GM18861 (cell line): ENCODE data around the gene AIMP2.
"Not testable (repeated sequence)": the region's sequence is repeated elsewhere in the genome, so short reads cannot be mapped to it uniquely, and the experiment has no call there.

ENCODE experiments used
- ATAC-seq: cut with Tn5 transposase; IDR thresholded peaks from one replicate; pipeline ENCODE4 v1.9.1; 2021; ENCODE audit not compliant: unreplicated experiment

AIMP2 gene

GRCh38 chr7:6008668-6009611, at the start of gene AIMP2, which contains the start of gene PMS2:
TSS of gene AIMP2 (plus strand) at chr7:6009272. CDS start at chr7:6009364, 92 bp downstream.
TSS of gene PMS2 (minus strand) at chr7:6009049. CDS start at chr7:6009019, 30 bp downstream.
- peak; percentile 84 for ATAC-seq

DNA sequence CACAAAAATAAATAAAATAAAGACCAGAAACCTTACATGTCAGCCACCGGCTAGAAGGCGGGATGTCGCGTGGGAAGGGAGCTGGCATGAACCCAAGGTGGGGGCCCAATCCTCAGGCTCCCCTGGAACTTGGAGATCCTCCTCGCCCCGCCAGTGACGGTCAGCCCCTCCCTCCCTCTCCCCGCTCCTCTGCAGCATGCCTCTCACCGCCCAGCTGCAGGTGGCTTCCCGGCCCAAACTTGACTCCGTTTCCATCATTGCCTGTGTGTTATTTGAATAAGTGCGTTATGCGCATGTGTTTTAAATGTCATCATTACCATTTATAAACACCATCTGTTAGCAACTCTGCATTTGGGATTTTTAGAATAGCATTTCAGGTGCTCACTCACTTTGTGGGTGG, 45.9 kb upstream of the AIMP2 start:
- not testable (repeated sequence) for ATAC-seq

- not testable (repeated sequence) for ATAC-seq
These were observed 45.3 kb upstream of the AIMP2 start for GRCh38 chr7:5963810-5964209.

GRCh38 chr7:5970347-5970911, 38.6 kb upstream of the AIMP2 start, which contains the start of gene RSPH10B:
TSS of gene RSPH10B (minus strand) at chr7:5970689. CDS start at chr7:5967116, 3,573 bp downstream.
- not testable (repeated sequence) for ATAC-seq

- not testable (repeated sequence) for ATAC-seq
These were observed 35.5 kb upstream of the AIMP2 start for GRCh38 chr7:5973580-5973979.

GRCh38 chr7:5979680-5980314, 29.3 kb upstream of the AIMP2 start:
- ATAC-seq: not testable (repeated sequence)

- not testable (repeated sequence) for ATAC-seq
These were observed 22.0 kb upstream of the AIMP2 start for GRCh38 chr7:5987061-5987460.

- no peak for ATAC-seq
These were observed 11.8 kb upstream of the AIMP2 start for GRCh38 chr7:5997210-5997808.

- ATAC-seq: no peak
These were observed 1.7 kb upstream of the AIMP2 start for GRCh38 chr7:6007386-6007785.

DNA sequence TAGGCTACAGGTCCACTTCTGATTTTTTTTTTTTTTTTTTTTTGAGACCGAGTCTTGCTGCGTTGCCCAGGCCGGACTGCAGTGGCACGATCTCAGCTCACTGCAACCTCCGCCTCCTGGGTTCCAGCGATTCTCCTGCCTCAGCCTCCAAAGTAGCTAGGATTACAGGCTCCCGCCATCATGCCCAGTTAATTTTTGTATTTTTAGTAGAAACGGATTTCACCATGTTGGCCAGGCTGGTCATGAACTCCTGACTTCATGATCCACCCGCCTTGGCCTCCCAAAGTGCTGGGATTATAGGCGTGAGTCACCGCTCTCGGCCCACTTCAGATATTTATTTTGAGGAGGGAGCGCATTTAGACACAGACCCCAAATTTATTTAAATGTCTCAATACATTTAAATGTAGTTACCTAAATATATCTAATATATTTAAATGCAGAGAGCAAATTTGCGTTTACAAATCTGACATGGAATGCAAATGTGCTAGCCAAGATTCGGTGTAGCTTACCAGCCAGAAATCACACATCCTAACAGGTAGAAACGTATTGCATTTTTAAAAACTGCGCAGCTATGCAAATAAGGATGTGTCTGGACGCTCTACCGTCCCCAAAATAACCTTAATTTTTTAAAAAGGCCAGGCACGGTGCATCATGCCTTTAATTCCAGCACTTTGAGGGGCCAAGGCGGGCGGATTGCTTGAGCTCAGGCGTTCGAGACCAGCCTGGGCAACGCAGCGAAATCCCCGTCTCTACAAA, 1.1 kb upstream of the AIMP2 start:
- not testable (repeated sequence) for ATAC-seq

- ATAC-seq: not testable (repeated sequence)
These were observed 1.3 kb downstream of the AIMP2 start for GRCh38 chr7:6010370-6010769.

DNA sequence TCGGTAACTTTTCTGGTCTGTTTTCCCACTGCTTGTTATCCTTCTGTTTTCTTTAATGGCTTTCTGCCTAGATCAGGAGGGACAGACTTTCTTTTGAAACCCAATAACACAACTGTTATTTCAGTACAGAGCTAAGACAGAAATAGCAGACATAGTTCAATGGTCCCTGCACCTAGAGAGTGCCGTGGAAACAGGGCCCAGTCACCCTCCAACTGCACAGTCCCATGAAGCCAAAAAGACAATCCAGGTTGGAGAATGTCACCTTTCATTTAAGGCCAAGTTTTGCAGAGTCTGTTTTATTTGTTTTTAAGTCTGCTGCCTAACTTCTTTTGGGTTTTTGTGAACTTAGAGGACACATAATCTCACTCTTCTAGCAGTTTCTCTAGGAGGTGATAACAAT, 2.5 kb downstream of the AIMP2 start:
- ATAC-seq: no peak

- ATAC-seq: no peak
These were observed 3.5 kb downstream of the AIMP2 start for GRCh38 chr7:6012355-6013104.

DNA sequence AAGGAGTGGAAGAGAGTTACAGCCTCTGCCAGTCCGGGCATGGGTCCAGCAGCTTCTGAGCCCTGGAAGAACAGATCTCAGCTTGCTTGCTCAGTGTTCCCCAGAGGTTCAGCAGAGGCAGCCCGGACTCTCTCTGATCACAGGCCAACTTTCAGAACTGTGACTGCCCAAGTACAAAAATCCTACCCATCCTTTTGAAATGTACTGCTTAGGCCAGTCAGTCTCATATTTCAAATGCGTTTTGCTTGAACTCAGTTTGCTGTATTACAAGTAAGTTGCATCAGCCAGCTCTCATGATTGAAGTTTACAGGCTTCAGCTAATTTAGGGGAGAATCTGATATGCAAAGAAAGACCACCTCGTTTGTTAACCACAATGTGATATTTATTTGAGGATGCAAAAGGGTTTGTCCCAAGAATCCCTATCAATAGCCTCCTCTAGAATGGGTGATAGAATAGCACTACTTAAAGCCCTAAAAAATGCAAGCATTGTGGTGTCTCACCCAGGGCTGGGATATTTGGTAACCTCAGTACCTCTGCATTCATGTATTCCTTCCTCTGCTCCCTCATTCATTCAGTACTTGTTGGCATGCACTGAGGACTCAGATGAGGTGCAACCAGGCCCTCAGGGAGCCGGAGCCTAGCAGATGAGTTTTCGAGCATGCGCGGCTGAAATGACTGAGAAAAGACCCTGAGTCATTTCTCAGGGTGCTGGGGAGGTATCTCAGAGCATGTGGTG, 7.0 kb downstream of the AIMP2 start:
- no peak for ATAC-seq

- ATAC-seq: no peak
These were observed 7.5 kb downstream of the AIMP2 start for GRCh38 chr7:6016653-6016966.

- ATAC-seq: no peak
These were observed 11.6 kb downstream of the AIMP2 start for GRCh38 chr7:6020371-6021286.

DNA sequence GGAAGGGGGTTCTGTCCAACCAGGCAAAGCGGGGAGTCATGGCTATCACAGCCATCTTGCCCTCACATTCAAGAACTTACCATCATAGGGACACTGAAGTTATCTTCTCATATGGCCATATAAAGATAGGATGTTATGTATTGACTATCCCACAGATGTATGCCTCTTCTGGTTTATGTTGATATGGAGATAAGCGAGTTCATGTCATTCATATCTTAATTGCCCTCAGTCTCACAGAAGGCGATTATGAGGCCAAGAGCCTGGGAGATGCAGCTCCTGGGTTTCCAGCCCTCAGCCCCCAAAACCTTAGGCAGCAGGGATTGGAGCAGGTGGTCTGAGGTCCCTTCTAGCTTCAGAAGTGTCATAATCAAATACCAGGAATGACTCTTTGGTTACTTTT, 13.6 kb downstream of the AIMP2 start:
- no peak for ATAC-seq

GRCh38 chr7:6023974-6024435, 14.9 kb downstream of the AIMP2 start:
- ATAC-seq: no peak
